Measurements from ENCODE around the gene HGFAC. TPM values are rescaled to one million over a fixed set of nuclear protein-coding genes. Genes with fewer than 3 reads are reported as not detected.
A peak's percentile ranks its signal among the peaks of the same experiment; 100 is the strongest.

Gene HGFAC
- total RNA-seq, 1 experiment from 2014 or later: 0.20 TPM

DNA sequence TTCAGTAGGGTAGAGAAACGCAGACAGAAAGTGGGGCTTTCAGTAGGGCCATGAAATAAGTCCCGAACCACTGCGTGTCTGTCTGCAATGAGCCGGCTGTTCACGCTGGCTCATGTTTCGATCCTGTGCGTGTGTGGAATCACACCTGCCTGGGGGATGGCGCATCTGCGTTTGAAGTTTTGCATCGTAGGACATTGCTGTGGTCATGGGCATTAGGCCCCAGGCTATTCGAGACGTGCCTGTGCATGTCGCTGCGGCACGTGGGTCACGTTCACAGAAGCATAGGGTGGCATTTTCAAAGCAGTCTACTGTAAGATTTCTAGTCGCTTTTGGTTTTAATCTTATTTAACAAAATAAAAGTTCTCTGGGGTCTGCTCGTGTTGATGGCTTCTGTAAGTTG, 25.5 kb upstream of the HGFAC start:
- Mint-ChIP-seq H3K4me1 (no peaks in the 10 kb centered on the region), H3K27me3 (ENCODE audit: low read depth) (no peaks in the 10 kb centered on the region), H3K27ac (peak overlapping the region; percentile 80), H3K36me3 (no peaks in the 10 kb centered on the region), H3K4me3 (no peak overlapping the region), H3K9me3 (no peaks in the 10 kb centered on the region)
- POLR2A ChIA-PET: no interaction called here
- TF ChIP-seq, protein P1, sequence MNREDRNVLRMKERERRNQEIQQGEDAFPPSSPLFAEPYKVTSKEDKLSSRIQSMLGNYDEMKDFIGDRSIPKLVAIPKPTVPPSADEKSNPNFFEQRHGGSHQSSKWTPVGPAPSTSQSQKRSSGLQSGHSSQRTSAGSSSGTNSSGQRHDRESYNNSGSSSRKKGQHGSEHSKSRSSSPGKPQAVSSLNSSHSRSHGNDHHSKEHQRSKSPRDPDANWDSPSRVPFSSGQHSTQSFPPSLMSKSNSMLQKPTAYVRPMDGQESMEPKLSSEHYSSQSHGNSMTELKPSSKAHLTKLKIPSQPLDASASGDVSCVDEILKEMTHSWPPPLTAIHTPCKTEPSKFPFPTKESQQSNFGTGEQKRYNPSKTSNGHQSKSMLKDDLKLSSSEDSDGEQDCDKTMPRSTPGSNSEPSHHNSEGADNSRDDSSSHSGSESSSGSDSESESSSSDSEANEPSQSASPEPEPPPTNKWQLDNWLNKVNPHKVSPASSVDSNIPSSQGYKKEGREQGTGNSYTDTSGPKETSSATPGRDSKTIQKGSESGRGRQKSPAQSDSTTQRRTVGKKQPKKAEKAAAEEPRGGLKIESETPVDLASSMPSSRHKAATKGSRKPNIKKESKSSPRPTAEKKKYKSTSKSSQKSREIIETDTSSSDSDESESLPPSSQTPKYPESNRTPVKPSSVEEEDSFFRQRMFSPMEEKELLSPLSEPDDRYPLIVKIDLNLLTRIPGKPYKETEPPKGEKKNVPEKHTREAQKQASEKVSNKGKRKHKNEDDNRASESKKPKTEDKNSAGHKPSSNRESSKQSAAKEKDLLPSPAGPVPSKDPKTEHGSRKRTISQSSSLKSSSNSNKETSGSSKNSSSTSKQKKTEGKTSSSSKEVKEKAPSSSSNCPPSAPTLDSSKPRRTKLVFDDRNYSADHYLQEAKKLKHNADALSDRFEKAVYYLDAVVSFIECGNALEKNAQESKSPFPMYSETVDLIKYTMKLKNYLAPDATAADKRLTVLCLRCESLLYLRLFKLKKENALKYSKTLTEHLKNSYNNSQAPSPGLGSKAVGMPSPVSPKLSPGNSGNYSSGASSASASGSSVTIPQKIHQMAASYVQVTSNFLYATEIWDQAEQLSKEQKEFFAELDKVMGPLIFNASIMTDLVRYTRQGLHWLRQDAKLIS (CRISPR knock-in tag; IDR thresholded peaks at IDR 0.05; ENCODE audit: borderline replicate concordance): no peak
- TF ChIP-seq, protein P2, sequence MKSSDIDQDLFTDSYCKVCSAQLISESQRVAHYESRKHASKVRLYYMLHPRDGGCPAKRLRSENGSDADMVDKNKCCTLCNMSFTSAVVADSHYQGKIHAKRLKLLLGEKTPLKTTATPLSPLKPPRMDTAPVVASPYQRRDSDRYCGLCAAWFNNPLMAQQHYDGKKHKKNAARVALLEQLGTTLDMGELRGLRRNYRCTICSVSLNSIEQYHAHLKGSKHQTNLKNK (CRISPR knock-in tag; IDR thresholded peaks at IDR 0.05): no peak
- TF ChIP-seq, protein P3, sequence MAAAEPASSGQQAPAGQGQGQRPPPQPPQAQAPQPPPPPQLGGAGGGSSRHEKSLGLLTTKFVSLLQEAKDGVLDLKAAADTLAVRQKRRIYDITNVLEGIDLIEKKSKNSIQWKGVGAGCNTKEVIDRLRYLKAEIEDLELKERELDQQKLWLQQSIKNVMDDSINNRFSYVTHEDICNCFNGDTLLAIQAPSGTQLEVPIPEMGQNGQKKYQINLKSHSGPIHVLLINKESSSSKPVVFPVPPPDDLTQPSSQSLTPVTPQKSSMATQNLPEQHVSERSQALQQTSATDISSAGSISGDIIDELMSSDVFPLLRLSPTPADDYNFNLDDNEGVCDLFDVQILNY (CRISPR knock-in tag; IDR thresholded peaks at IDR 0.05): no peak
- TF ChIP-seq ZNF232 (CRISPR knock-in tag; IDR thresholded peaks at IDR 0.05) (no peak), NR1H2 (CRISPR knock-in tag; IDR thresholded peaks at IDR 0.05) (no peak), TP53 (CRISPR knock-in tag; IDR thresholded peaks at IDR 0.05) (no peak), SMAD4 (CRISPR knock-in tag; IDR thresholded peaks at IDR 0.05) (no peak), SP1 (CRISPR knock-in tag; conservative IDR thresholded peaks at IDR 0.05) (no peak), NFYB (CRISPR knock-in tag; conservative IDR thresholded peaks at IDR 0.05; ENCODE audit: low read depth) (no peak), NFE2L1 (CRISPR knock-in tag; IDR thresholded peaks at IDR 0.05) (no peak), ATF1 (CRISPR knock-in tag; IDR thresholded peaks at IDR 0.05) (no peak), TCF7 (CRISPR knock-in tag; IDR thresholded peaks at IDR 0.05; ENCODE audit: low read depth) (no peak), FOXJ3 (CRISPR knock-in tag; IDR thresholded peaks at IDR 0.05; ENCODE audit: borderline replicate concordance) (no peak), FOXK1 (CRISPR knock-in tag; IDR thresholded peaks at IDR 0.05) (no peak), IRF2 (CRISPR knock-in tag; IDR thresholded peaks at IDR 0.05; ENCODE audit: borderline replicate concordance, low read depth) (no peak)
- TF ChIP-seq, protein P4, sequence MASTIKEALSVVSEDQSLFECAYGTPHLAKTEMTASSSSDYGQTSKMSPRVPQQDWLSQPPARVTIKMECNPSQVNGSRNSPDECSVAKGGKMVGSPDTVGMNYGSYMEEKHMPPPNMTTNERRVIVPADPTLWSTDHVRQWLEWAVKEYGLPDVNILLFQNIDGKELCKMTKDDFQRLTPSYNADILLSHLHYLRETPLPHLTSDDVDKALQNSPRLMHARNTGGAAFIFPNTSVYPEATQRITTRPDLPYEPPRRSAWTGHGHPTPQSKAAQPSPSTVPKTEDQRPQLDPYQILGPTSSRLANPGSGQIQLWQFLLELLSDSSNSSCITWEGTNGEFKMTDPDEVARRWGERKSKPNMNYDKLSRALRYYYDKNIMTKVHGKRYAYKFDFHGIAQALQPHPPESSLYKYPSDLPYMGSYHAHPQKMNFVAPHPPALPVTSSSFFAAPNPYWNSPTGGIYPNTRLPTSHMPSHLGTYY (CRISPR knock-in tag; IDR thresholded peaks at IDR 0.05): no peak
- TF ChIP-seq, protein P5, sequence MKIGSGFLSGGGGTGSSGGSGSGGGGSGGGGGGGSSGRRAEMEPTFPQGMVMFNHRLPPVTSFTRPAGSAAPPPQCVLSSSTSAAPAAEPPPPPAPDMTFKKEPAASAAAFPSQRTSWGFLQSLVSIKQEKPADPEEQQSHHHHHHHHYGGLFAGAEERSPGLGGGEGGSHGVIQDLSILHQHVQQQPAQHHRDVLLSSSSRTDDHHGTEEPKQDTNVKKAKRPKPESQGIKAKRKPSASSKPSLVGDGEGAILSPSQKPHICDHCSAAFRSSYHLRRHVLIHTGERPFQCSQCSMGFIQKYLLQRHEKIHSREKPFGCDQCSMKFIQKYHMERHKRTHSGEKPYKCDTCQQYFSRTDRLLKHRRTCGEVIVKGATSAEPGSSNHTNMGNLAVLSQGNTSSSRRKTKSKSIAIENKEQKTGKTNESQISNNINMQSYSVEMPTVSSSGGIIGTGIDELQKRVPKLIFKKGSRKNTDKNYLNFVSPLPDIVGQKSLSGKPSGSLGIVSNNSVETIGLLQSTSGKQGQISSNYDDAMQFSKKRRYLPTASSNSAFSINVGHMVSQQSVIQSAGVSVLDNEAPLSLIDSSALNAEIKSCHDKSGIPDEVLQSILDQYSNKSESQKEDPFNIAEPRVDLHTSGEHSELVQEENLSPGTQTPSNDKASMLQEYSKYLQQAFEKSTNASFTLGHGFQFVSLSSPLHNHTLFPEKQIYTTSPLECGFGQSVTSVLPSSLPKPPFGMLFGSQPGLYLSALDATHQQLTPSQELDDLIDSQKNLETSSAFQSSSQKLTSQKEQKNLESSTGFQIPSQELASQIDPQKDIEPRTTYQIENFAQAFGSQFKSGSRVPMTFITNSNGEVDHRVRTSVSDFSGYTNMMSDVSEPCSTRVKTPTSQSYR (CRISPR knock-in tag; IDR thresholded peaks at IDR 0.05): no peak
- TF ChIP-seq, protein P6, sequence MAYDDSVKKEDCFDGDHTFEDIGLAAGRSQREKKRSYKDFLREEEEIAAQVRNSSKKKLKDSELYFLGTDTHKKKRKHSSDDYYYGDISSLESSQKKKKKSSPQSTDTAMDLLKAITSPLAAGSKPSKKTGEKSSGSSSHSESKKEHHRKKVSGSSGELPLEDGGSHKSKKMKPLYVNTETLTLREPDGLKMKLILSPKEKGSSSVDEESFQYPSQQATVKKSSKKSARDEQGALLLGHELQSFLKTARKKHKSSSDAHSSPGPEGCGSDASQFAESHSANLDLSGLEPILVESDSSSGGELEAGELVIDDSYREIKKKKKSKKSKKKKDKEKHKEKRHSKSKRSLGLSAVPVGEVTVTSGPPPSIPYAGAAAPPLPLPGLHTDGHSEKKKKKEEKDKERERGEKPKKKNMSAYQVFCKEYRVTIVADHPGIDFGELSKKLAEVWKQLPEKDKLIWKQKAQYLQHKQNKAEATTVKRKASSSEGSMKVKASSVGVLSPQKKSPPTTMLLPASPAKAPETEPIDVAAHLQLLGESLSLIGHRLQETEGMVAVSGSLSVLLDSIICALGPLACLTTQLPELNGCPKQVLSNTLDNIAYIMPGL (CRISPR knock-in tag; IDR thresholded peaks at IDR 0.05): no peak
- TF ChIP-seq, protein P7, sequence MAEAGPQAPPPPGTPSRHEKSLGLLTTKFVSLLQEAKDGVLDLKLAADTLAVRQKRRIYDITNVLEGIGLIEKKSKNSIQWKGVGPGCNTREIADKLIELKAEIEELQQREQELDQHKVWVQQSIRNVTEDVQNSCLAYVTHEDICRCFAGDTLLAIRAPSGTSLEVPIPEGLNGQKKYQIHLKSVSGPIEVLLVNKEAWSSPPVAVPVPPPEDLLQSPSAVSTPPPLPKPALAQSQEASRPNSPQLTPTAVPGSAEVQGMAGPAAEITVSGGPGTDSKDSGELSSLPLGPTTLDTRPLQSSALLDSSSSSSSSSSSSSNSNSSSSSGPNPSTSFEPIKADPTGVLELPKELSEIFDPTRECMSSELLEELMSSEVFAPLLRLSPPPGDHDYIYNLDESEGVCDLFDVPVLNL (CRISPR knock-in tag; IDR thresholded peaks at IDR 0.05; ENCODE audit: borderline replicate concordance, low read depth): no peak
- CTCF ChIA-PET: interaction anchor here (1.5 kb wide), 1 partner anchor 65 kb away, joined by 4 read pairs; no protein-coding TSS in a partner anchor
- ATAC-seq (no peak), DNase-seq (ENCODE audit: low spot score) (no peak)

Data from WTC11 (cell line).